ENCODE measurements around the gene TBC1D22B. TPM values are rescaled to one million over a fixed set of nuclear protein-coding genes. Genes with fewer than 3 reads are reported as not detected.

TBC1D22B gene
- total and polyA plus RNA-seq, 9 of the 15 experiments (the other 6 are each of a cell fraction or from before 2014, with no cell fraction given), result 4.8 to 24.2 (median 13.5) TPM

DNA sequence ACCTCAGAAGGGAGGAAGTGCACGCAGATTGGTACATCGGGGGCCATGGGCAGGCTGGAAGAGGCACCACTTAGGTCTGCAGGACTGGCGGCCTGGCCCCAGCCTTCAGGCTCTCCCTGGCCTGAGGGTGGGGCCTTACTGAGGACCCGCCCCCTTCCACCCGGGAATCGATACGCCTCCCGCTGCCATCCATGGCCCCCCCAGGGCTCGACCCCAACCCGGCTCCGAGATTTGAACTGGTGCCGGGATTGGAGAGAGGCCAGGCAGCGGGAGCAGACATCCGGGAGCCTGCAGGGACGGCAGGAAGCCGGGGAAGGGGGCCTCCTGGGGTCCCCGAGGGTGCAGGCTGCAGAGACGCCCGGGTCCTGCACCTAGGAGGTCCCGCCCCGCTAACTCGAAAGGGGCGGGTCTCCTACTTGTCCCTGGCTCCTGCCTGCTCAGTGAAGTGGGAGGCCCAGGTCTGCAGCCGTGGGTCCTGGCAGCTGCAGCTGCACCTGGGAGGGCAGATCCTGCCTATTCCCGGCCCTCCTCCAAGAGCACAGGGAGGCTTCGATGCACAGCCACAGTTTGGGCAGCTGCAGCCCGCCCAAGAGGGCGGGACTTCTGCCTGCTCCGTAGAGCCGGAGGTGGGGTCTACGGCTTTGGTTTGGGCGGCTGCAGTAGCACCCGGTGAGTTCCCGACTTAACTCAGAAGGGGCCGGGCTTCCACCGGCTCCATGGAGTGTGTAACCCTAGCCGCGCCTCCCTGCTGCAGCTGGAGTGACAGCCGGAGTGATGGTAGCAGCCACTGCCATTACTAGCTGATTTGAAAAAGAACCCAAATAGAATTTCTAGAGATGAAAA is 35.2 kb upstream of the TBC1D22B start (continued):
- TF ChIP-seq E2F8 (IDR thresholded peaks at IDR 0.05; ENCODE audit: low read depth, partially characterized antibody) (peak; percentile 13), LARP7 (IDR thresholded peaks at IDR 0.05) (no peak), HNRNPL (IDR thresholded peaks at IDR 0.05; ENCODE audit: low read depth, low read length) (no peak), ZNF212 (CRISPR knock-in tag; IDR thresholded peaks at IDR 0.05) (no peak), CBFA2T2 (conservative IDR thresholded peaks at IDR 0.05) (peak; percentile 36; the same call in 1 of the 2 replicates), BRD4 (IDR thresholded peaks at IDR 0.05) (no peak), MYNN (IDR thresholded peaks at IDR 0.05) (no peak), MYNN (CRISPR knock-in tag; IDR thresholded peaks at IDR 0.05) (no peak), CBX5 (IDR thresholded peaks at IDR 0.05; ENCODE audit: borderline replicate concordance, low read depth) (no peak), RHOXF2B (CRISPR knock-in tag; conservative IDR thresholded peaks at IDR 0.05) (no peak), HINFP (tag; conservative IDR thresholded peaks at IDR 0.05; ENCODE audit: low read depth) (no peak), SRSF1 (IDR thresholded peaks at IDR 0.05; ENCODE audit: low read depth, low read length) (no peak), GABPA (tag; conservative IDR thresholded peaks at IDR 0.05; ENCODE audit: low read depth) (no peak; the same call in 1 of the 2 replicates), E2F3 (CRISPR knock-in tag; IDR thresholded peaks at IDR 0.05) (0 out of 2 replicates have a peak, but pooled peaks have one; percentile 17), NBN (IDR thresholded peaks at IDR 0.05; ENCODE audit: low read depth) (peak; percentile 71), CHD4 (IDR thresholded peaks at IDR 0.05; ENCODE audit: insufficient read depth, insufficient replicate concordance, low read depth, low read length, poor library complexity, severe bottlenecking) (no peak), SOX6 (IDR thresholded peaks at IDR 0.05) (0 out of 2 replicates have a peak, but pooled peaks have one; percentile 15), MECOM (CRISPR knock-in tag; IDR thresholded peaks at IDR 0.05) (no peak), HMGN3 (IDR thresholded peaks at IDR 0.05; ENCODE audit: borderline replicate concordance, extremely low read depth, insufficient read length, low read depth, low read length) (peak; percentile 78)
- TF ChIP-seq, protein P1, sequence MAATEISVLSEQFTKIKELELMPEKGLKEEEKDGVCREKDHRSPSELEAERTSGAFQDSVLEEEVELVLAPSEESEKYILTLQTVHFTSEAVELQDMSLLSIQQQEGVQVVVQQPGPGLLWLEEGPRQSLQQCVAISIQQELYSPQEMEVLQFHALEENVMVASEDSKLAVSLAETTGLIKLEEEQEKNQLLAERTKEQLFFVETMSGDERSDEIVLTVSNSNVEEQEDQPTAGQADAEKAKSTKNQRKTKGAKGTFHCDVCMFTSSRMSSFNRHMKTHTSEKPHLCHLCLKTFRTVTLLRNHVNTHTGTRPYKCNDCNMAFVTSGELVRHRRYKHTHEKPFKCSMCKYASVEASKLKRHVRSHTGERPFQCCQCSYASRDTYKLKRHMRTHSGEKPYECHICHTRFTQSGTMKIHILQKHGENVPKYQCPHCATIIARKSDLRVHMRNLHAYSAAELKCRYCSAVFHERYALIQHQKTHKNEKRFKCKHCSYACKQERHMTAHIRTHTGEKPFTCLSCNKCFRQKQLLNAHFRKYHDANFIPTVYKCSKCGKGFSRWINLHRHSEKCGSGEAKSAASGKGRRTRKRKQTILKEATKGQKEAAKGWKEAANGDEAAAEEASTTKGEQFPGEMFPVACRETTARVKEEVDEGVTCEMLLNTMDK (IDR thresholded peaks at IDR 0.05; ENCODE audit: borderline replicate concordance, insufficient read depth, low read depth, low read length, poor library complexity, severe bottlenecking), result no peak
- TF ChIP-seq, protein P2, sequence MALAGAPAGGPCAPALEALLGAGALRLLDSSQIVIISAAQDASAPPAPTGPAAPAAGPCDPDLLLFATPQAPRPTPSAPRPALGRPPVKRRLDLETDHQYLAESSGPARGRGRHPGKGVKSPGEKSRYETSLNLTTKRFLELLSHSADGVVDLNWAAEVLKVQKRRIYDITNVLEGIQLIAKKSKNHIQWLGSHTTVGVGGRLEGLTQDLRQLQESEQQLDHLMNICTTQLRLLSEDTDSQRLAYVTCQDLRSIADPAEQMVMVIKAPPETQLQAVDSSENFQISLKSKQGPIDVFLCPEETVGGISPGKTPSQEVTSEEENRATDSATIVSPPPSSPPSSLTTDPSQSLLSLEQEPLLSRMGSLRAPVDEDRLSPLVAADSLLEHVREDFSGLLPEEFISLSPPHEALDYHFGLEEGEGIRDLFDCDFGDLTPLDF (CRISPR knock-in tag; IDR thresholded peaks at IDR 0.05), result peak; percentile 75; the same call in 1 of the 2 replicates
